ENCODE data around the gene RABEPK.
"Not testable (repeated sequence)": the region's sequence is repeated elsewhere in the genome, so short reads cannot be mapped to it uniquely, and the experiment has no call there.

Gene RABEPK, protein sequence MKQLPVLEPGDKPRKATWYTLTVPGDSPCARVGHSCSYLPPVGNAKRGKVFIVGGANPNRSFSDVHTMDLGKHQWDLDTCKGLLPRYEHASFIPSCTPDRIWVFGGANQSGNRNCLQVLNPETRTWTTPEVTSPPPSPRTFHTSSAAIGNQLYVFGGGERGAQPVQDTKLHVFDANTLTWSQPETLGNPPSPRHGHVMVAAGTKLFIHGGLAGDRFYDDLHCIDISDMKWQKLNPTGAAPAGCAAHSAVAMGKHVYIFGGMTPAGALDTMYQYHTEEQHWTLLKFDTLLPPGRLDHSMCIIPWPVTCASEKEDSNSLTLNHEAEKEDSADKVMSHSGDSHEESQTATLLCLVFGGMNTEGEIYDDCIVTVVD

DNA sequence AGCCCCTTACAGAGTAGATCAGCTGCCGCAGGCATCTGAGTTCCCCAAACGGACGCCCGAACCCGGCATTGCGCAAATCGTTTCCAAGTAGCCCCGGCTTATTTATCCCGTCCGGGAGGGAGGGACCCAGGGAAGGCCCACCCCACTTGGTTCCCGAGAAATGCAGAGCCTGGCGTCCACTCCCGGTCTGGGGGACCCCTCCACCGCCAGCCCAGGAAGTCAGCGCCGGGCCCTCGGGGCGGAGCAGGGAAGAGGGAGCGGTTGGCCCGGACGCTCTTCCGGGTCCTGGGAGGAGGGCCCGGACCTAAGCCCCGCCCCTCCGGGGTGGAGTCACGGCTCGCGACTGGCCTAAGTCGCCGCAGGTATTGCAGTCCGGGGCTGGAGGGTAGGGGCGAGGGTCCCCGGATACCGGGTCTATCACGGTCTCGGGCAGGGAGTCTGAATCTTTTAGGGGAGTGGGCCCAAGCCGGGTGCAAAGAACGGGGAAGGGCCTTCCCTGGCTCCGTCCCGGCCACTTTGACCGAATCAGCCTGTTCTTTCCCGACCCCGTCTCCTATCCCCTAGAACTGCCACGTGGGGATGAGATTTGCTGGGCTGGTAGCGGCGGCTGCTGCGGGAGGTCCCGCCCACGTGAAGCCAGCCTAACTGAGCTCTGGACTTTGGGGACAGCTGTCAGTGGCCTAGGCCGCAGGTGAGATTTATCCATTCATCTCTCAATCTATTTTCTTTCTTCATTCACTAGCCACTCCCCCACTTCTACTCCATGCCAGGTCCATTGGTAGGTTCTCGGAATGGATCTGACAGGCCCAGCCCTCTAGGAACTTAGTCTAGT lies at the start of gene RABEPK:
Gene RABEPK (plus strand): TSS at position 327 of the 832 bp plus-strand sequence. CDS start 2,472 bp downstream, outside the sequence.
- peak; percentile 98 for DNase-seq (ENCODE audit: low spot score)

DNA sequence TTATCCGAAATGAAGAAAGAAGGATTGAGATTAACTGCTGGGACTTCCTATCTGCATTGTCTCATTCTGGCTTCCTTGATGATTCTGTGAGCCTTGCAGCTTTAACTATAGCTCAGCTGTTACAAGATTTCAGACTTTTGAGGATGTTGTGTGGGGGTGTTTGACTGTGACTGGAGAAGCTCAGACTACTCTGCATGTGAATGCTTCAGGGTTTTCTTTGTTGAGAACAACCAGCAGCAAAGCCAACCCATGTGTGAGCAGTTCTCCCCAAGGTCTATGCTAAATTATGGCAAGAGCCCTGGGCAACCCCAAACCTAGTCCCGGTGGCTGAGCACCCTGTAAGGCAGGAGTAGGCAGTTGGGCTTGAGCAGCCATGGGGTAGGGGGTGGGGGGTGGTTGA lies 48.6 kb upstream of the RABEPK start:
- DNase-seq (ENCODE audit: low spot score) = no peak

DNA sequence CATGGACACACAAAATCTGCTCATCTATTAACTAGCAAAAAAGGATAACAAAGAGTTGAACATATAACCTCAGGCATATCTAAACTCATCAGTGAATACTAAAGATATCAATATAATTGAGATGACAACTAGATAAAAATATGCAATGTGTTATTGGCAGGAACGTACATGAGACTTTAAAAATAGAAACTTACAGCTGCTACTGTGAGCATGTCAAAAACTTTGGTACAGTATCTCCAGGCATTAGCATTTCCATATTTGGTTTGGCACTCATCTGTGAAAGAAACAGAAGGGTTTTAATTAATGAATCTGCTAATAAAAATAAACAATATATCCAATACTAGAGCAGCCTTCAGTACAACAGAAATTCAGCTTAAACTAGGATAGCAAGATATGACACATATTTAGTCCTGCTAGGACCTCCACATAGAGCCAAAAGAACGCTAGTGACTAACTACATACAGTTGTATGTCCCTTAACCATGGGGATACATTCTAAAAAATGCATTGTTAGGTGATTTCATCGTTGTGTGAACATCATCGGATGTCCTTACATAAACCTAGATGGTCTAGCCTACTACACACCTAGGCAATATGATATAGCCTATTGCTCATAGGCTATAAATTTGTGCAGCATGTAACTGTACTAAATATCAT lies 46.5 kb upstream of the RABEPK start:
- DNase-seq (ENCODE audit: low spot score) = no peak

DNA sequence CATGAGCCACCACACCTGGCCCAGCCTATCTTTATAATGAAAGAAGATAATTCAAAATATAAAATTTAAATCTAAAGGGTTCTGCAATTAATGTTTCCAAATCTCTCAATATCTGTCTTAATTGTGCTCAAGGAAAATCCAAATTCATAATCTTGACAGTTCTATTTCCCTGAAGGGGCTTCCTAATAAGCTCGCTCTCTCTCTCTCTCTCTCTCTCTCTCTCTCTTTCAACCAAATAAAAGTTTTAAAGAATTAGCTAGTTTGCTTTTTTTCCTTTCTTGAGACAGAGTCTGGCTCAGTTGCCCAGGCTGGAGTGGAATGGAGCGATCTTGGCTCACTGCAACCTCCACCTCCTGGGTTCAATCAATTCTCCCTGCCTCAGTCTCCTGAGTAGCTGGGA lies 43.8 kb upstream of the RABEPK start:
- no peak for DNase-seq (ENCODE audit: low spot score)

DNA sequence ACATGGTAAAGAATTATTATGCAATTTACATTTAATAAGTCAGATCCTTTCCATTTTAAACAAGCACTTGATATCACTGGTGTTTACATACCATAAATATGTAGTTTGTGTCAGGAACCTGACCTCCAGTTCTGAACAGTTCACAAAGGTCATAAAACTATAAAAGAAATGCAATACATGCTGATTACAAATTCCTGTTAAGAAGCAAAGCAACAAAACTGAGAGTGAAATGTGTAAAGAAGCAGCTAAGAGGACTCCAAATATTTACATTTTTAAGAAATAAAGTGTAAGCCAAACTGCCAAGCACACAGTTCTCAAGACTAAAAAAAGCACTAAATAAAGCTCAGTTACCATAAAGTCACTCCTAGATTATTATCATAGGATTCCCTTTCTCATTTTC lies 39.6 kb upstream of the RABEPK start:
- DNase-seq (ENCODE audit: low spot score) = no peak

DNA sequence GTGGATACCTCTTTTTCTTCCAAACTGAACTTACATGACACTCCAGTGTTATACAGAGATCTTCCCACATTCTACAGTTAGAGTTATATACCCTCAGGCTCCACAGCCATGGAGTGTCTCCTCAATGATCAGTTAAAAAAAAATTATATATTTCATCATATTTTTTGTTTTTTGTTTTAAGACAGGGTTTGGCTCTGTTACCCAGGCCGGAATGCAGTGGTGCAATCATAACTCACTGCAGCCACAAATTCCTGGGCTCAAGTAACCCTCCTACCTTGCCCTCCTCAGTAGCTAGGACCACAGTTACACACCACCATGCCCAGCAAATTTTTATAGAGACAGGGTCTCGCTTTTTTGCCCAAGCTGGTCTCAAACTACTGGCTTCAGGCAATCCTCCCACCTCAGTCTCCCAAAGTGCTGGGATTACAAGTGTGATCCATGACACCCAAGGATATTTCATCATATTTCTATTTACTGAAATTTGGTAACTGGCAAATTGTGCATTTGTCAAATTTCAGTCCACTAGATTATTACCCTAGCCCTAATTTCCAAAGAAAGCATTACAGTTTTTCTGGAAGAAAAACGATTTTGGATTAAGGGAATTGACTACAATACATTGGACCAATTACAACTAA lies 38.9 kb upstream of the RABEPK start:
- DNase-seq (ENCODE audit: low spot score) = no peak

DNA sequence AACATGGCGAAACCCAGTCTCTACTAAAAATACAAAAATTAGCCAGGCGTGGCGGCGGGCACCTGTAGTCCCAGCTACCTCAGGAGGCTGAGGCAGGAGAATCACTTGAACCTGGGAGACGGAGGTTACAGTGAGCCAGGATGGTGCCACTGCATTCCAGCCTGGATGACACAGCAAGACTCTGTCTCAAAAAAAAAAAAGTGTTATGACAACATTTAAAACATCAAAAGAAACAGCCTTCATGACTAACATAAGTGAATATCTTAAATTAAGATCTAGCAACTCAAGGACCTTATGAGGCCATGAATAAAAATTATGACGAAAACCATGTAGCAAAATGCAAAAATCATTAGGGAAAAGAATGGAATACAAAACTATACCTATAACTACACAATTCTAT lies 37.5 kb upstream of the RABEPK start:
- DNase-seq (ENCODE audit: low spot score) = not testable (repeated sequence)

DNA sequence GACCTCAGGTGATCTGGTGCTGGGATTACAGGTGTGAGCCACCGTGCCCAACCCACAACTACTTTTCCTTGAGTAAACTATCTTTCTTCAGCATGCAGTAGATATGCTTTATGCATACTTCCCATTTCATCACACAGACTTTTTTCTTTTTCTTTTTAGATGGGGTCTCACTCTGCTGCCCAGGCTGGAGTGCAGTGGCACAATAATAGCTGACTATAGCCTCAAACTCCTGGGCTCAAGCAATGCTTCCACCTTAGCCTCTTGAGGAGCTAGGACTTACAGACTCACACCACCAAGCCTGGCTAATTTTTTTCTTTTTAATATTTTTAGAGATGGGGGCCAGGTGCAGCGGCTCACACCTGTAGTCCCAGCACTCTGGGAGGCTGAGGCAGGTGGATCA lies 33.6 kb upstream of the RABEPK start:
- no peak for DNase-seq (ENCODE audit: low spot score)

DNA sequence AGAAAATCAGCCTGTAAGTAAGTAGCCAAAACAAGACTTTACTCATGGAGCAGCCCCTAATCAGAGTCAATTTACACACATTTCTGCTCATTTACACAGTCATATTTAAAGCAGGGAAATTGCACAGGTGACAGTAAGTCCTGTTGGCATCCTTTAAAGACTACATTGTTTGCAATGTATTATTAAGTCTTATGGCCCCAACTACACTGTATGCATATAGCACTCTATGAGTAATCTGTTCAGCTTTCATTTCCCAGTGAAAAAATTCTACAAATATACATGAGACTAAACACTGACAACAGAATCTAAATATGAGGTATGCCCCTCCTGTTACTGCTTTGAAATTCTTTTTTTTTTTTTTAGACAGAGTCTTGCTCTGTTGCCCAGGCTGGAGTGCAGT lies 30.4 kb upstream of the RABEPK start:
- no peak for DNase-seq (ENCODE audit: low spot score)

DNA sequence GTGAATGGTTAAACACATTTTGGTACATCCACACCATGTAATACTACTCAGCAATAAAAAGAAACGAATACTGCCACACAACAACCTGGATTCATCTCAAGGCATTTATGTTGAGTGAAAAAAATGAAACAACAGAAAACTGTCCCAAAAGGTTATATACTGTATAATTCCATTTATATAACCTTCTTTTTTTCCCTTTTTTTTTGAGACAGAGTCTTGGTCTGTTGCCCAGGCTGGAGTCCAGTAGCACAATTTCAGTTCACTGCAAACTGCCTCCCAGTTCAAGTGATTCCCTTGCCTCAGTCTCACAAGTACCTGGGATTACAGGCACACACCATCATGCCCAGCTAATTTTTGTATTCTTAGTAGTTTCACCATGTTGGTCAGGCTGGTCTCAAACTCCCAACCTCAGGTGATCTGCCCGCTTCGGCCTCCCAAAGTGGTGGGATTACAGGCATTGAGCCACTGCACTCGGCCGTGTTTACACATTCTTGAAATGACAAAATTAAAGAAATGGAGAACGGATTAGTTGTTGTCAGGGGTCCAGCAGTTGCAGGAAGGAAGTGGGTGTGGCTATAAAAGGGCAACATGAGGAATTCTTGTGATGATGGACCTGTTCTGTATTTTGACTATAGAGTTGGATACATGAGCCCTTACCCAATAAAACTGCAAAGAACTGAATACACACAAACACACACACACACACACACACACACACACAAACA lies 28.1 kb upstream of the RABEPK start:
- DNase-seq (ENCODE audit: low spot score) = no peak

DNA sequence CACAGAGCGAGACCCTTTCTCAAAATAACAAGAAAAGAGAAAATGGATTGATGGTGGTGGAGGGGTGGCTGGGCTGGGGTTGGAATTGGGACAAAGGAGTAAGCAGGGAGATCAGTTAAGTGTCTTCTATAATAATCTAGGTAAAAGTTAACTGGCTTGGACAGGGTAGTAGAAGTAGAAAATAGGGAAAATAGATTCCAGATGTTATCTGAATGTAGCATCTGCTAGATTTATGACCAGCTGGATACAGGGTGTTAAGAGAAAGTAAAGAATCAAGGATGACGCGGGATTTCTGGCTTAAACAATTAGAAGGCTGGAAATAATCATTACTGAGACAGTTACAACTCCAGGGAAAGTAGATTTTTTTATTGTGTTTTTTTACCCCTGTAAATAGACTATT lies 23.7 kb upstream of the RABEPK start:
- DNase-seq (ENCODE audit: low spot score) = no peak

DNA sequence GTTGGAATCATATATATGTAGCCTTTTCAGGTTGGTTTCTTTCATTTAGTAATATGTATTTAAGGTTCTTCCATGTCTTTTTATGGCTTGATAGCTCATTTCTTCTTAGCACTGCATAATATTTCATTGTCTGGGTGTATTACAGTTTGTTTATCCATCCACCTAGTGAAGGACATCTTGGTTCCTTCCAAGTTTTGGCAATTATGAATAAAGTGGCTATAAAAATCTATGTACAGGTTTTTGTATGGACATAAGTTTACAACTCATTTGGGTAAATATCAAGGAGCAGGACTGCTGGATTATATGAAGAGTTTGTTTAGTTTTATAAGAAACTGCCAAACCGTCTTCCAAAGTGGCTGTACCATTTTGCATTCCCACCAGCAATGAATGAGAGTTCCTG lies 22.5 kb upstream of the RABEPK start:
- DNase-seq (ENCODE audit: low spot score) = no peak

DNA sequence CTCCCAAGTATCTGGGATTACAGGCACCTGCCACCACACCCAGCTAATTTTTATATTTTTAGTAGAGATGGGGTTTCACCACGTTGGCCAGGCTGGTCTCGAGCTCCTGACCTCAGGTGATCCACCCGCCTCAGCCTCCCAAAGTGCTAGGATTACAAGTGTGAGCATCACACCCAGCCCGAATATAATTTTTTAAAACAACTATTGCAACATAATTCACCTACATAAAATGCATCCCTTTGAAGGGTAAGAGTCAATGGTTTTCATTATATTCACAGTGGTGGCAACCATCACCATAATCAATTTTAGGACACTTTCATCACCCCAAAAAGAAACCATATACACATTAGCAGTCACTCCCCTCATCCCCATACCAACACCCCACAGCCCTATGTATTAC lies 20.6 kb upstream of the RABEPK start:
- DNase-seq (ENCODE audit: low spot score) = not testable (repeated sequence)

DNA sequence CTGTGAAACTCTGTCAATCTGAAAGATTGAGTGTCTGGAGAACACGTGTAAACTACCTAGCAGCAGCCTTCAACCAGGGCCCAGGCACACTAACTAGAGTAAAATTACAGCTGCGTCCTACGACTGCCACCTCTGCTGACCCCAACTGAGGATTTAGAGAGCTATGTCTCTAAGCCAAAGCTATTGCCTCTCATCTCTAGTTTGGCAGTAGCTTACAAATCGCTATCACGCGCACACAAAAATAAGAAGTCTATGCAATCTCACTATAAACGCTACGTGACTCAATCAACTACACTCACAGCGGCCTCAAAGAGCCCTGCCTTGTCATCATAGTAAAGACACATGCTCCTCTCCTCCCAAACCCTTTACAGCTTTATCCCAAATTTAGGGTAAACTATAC lies 19.5 kb upstream of the RABEPK start:
- DNase-seq (ENCODE audit: low spot score) = no peak

DNA sequence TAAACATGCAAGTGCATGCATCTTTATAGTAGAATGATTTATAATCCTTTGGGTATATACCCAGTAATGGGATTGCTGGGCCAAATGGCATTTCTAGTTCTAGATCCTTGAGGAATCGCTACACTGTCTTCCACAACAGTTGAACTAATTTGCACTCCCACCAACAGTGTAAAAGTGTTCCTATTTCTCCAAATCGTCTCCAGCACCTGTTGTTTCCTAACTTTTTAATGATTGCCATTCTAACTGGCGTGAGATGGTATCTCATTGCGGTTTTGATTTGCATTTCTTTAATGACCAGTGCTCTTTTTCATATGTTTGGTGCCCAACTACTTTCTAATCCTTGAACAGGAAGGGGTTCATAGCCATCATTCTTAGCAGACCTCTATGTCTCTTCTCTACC lies 18.6 kb upstream of the RABEPK start:
- not testable (repeated sequence) for DNase-seq (ENCODE audit: low spot score)

DNA sequence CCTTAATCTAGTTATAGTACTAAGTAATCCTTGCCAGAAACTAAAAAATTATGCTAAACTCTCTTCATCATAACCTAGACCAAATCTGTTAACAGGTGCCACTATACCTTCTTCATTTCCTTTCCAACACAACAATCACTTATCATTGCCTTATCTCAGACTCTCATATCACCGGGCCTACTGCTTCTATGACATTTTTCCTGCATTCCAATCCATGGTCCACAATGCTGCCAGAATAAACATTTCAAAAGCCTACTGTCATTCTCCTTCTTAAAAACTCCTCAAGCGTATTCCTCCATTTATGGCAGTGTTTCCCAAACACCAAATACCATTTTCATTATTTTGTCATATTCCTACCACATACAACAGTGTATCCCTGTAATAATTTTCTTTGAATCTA lies 17.3 kb upstream of the RABEPK start:
- no peak for DNase-seq (ENCODE audit: low spot score)

DNA sequence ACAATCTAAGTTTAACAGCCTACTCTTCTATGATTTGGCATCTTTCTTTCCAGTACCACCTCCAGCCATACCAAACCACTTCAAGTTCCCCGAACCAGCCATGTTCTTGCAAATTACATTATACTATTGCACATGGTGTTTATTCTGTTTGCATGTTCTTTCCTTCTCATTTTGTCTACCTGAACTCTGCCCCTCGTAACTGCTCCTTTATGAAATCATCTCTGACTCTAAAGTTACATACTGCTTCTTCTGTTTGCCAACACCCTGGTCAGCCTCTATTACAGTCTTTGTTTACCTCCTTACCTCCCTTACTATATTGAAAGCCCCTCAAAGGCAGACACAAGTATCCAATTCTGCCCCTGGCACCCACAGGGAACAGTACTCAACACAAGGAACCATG lies 16.8 kb upstream of the RABEPK start:
- DNase-seq (ENCODE audit: low spot score) = no peak

DNA sequence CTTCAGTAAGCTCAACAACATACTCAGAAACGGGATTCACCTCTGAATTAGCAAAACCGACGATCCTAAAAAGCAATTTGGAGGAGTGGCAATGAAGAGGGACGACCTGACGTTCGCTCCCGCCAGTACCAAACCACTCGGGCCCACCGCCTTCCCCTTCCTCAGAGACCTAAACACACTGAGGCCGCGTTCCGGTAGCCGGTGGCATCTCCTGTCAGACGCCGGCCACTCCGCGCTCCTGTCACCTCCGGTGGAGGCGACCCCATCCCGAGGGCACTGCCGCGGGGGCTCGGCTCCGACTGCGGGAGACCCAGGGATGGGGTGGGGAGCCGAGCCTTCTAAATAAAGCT lies 11.4 kb upstream of the RABEPK start:
- DNase-seq (ENCODE audit: low spot score) = peak; percentile 38

DNA sequence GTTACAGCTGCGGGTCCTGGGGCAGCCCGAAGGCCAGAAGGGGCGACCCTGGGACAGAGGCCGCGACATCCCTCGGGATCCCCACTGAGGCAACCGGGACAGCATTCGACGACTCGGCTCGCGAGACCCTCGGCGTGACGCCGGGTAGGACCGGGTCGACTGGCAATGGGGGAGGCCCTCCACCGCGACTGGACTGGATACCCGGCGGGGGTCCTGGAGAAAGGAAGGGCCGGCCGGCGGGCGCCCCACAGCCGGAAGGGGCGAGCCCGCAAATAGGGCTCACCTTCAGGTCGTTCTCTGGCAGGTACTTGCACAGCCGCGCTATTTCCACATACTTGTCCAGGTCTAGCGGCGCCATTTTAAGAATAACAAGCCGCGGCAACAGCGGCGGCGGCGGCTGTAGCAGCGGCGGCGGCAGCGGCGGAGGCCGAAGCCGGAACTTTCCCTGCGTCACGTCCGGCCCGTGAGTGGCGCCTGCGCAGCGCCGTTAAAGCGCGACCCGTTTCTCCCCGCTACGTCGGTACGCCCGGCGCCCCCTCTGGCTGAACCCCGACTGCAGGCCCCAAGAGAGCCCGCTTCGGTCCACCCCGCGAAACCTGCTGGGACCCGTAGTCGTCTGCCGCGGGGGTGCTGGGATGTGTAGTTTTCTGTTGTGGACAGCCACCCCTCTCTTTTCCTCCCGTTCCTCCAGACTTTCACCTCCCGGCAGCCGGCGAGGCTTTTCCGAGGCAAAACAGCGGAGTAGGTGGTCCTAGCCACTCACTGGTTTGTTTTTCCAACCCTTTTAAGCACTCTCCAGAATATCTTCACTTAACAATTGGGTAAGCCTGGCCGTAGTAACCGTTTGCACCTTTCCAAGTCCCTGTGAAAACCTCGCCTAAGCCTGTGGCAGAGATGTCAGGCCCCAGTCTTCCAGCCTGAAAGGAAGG lies 10.7 kb upstream of the RABEPK start, which contains the start of gene PPP6C:
Gene PPP6C (minus strand): TSS at position 443 of the 929 bp plus-strand sequence. CDS start 85 bp downstream, at position 358.
- DNase-seq (ENCODE audit: low spot score) = peak; percentile 99

DNA sequence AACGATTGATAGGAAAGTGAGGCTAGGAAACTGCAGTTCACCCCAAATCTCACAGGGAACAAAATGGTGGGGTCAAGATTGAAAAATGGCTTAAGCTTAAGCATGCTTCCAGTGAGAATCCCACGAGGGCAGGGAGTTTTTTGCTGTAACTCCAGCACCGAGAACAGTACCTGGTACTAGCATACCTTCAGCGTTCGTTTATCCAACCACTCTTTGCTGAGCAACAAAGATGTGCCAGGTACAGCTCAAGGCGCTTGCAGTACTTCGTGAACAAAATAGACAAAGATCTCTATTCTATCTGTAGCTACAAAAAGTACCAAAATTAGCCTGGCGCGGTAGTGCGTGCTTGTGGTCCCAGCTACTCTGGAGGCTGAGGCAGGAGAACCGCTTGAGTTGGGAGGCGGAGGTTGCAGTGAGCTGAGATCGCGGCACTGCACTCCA lies 10.0 kb upstream of the RABEPK start:
- DNase-seq (ENCODE audit: low spot score) = no peak

Data from iPS-NIHi11 (cell line).